ENCODE results near the gene ARSK. TPM values are rescaled to one million over a fixed set of nuclear protein-coding genes. Genes with fewer than 3 reads are reported as not detected.
A peak's percentile ranks its signal among the peaks of the same experiment; 100 is the strongest.

Gene ARSK
- total and polyA plus RNA-seq, 2 of the 13 experiments (the other 11 are each of a cell fraction or from before 2014, with no cell fraction given), result 7.9 TPM

DNA sequence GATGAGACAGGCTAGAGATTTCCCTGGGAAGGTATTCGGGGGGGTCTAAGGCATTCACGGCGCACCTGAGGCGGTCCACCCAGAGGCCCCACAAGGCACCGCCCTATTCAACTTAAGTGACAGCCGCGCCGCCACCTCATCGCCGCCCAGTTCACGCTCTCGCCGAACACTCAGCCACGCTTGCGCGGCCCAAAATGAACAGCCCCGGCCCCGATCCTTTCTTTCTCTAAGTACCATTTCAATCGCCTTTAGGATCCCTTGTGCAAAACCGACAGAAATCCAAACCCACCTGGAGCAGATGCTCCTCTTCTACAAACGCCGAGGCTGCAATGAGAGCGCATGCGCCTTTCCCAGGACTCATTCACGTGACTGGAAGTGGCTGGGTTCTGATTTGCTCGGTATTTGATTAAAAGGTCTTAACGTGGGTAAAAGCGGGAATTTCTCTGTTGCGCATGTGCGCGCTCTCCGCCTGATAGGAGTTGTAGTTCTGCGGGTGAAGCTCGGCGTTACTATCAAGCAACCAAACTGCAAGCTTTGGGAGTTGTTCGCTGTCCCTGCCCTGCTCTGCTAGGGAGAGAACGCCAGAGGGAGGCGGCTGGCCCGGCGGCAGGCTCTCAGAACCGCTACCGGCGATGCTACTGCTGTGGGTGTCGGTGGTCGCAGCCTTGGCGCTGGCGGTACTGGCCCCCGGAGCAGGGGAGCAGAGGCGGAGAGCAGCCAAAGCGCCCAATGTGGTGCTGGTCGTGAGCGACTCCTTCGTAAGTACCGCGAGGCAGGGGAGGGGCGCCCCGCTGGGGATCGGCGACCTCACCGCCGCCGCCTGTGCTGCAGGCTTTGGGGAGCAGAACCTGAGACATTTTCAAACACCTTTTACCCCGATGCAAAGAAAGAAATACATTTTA lies at the start of gene ARSK, which contains the start of gene SKIC3 (continued):
- TF ChIP-seq, protein P1, sequence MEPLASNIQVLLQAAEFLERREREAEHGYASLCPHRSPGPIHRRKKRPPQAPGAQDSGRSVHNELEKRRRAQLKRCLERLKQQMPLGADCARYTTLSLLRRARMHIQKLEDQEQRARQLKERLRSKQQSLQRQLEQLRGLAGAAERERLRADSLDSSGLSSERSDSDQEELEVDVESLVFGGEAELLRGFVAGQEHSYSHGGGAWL (CRISPR knock-in tag; IDR thresholded peaks at IDR 0.05), result peak; percentile 52; the same call in 1 of the 2 replicates
- TF ChIP-seq, protein P2, sequence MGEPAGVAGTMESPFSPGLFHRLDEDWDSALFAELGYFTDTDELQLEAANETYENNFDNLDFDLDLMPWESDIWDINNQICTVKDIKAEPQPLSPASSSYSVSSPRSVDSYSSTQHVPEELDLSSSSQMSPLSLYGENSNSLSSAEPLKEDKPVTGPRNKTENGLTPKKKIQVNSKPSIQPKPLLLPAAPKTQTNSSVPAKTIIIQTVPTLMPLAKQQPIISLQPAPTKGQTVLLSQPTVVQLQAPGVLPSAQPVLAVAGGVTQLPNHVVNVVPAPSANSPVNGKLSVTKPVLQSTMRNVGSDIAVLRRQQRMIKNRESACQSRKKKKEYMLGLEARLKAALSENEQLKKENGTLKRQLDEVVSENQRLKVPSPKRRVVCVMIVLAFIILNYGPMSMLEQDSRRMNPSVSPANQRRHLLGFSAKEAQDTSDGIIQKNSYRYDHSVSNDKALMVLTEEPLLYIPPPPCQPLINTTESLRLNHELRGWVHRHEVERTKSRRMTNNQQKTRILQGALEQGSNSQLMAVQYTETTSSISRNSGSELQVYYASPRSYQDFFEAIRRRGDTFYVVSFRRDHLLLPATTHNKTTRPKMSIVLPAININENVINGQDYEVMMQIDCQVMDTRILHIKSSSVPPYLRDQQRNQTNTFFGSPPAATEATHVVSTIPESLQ (CRISPR knock-in tag; conservative IDR thresholded peaks at IDR 0.05), result 0 out of 2 replicates have a peak, but pooled peaks have one; percentile 75
- TF ChIP-seq HMG20A (CRISPR knock-in tag; IDR thresholded peaks at IDR 0.05; ENCODE audit: borderline replicate concordance), result no peak
- TF ChIP-seq, protein P3, sequence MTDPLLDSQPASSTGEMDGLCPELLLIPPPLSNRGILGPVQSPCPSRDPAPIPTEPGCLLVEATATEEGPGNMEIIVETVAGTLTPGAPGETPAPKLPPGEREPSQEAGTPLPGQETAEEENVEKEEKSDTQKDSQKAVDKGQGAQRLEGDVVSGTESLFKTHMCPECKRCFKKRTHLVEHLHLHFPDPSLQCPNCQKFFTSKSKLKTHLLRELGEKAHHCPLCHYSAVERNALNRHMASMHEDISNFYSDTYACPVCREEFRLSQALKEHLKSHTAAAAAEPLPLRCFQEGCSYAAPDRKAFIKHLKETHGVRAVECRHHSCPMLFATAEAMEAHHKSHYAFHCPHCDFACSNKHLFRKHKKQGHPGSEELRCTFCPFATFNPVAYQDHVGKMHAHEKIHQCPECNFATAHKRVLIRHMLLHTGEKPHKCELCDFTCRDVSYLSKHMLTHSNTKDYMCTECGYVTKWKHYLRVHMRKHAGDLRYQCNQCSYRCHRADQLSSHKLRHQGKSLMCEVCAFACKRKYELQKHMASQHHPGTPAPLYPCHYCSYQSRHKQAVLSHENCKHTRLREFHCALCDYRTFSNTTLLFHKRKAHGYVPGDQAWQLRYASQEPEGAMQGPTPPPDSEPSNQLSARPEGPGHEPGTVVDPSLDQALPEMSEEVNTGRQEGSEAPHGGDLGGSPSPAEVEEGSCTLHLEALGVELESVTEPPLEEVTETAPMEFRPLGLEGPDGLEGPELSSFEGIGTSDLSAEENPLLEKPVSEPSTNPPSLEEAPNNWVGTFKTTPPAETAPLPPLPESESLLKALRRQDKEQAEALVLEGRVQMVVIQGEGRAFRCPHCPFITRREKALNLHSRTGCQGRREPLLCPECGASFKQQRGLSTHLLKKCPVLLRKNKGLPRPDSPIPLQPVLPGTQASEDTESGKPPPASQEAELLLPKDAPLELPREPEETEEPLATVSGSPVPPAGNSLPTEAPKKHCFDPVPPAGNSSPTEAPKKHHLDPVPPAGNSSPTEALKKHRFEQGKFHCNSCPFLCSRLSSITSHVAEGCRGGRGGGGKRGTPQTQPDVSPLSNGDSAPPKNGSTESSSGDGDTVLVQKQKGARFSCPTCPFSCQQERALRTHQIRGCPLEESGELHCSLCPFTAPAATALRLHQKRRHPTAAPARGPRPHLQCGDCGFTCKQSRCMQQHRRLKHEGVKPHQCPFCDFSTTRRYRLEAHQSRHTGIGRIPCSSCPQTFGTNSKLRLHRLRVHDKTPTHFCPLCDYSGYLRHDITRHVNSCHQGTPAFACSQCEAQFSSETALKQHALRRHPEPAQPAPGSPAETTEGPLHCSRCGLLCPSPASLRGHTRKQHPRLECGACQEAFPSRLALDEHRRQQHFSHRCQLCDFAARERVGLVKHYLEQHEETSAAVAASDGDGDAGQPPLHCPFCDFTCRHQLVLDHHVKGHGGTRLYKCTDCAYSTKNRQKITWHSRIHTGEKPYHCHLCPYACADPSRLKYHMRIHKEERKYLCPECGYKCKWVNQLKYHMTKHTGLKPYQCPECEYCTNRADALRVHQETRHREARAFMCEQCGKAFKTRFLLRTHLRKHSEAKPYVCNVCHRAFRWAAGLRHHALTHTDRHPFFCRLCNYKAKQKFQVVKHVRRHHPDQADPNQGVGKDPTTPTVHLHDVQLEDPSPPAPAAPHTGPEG (CRISPR knock-in tag; IDR thresholded peaks at IDR 0.05), result peak; percentile 37; the same call in 1 of the 2 replicates
- TF ChIP-seq SIX4 (CRISPR knock-in tag; IDR thresholded peaks at IDR 0.05), result peak; percentile 39; the same call in 1 of the 2 replicates
- no peak; the same call in 1 of the 2 replicates for TF ChIP-seq STAT5B (CRISPR knock-in tag; IDR thresholded peaks at IDR 0.05)
- peak; percentile 77 for TF ChIP-seq HCFC1 (IDR thresholded peaks at IDR 0.05; ENCODE audit: low read depth, low read length)
- no peak for TF ChIP-seq ZNF382 (CRISPR knock-in tag; IDR thresholded peaks at IDR 0.05; ENCODE audit: borderline replicate concordance)
- TF ChIP-seq, protein P4, sequence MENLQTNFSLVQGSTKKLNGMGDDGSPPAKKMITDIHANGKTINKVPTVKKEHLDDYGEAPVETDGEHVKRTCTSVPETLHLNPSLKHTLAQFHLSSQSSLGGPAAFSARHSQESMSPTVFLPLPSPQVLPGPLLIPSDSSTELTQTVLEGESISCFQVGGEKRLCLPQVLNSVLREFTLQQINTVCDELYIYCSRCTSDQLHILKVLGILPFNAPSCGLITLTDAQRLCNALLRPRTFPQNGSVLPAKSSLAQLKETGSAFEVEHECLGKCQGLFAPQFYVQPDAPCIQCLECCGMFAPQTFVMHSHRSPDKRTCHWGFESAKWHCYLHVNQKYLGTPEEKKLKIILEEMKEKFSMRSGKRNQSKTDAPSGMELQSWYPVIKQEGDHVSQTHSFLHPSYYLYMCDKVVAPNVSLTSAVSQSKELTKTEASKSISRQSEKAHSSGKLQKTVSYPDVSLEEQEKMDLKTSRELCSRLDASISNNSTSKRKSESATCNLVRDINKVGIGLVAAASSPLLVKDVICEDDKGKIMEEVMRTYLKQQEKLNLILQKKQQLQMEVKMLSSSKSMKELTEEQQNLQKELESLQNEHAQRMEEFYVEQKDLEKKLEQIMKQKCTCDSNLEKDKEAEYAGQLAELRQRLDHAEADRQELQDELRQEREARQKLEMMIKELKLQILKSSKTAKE (CRISPR knock-in tag; IDR thresholded peaks at IDR 0.05; ENCODE audit: borderline replicate concordance), result no peak
- TF ChIP-seq ZNF792 (CRISPR knock-in tag; IDR thresholded peaks at IDR 0.05), result 0 out of 2 replicates have a peak, but pooled peaks have one; percentile 20
- TF ChIP-seq, protein P5, sequence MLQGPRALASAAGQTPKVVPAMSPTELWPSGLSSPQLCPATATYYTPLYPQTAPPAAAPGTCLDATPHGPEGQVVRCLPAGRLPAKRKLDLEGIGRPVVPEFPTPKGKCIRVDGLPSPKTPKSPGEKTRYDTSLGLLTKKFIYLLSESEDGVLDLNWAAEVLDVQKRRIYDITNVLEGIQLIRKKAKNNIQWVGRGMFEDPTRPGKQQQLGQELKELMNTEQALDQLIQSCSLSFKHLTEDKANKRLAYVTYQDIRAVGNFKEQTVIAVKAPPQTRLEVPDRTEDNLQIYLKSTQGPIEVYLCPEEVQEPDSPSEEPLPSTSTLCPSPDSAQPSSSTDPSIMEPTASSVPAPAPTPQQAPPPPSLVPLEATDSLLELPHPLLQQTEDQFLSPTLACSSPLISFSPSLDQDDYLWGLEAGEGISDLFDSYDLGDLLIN (CRISPR knock-in tag; IDR thresholded peaks at IDR 0.05; ENCODE audit: borderline replicate concordance), result no peak
- TF ChIP-seq ZFP90 (CRISPR knock-in tag; IDR thresholded peaks at IDR 0.05; ENCODE audit: borderline replicate concordance), result peak; percentile 92
- TF ChIP-seq ZBTB38 (CRISPR knock-in tag; IDR thresholded peaks at IDR 0.05), result no peak
- TF ChIP-seq MXI1 (IDR thresholded peaks at IDR 0.05; ENCODE audit: borderline replicate concordance, low read depth, low read length), result peak; percentile 73; the same call in 1 of the 3 replicates
- no peak for TF ChIP-seq SMAD1 (CRISPR knock-in tag; IDR thresholded peaks at IDR 0.05; ENCODE audit: borderline replicate concordance, low read depth)
- TF ChIP-seq SP1 (IDR thresholded peaks at IDR 0.05), result no peak
- peak; percentile 32; the same call in 1 of the 2 replicates for TF ChIP-seq SP1 (CRISPR knock-in tag; IDR thresholded peaks at IDR 0.05)

Data from HepG2 (cell line).